OCI-LY1 (cell line): ENCODE measurements around the gene TAF4.

Experiments used
- H2AFZ ChIP-seq: fragments of 200-600 bp; sonication (generic), shearing (Covaris generic); 2 replicates; pipeline ENCODE4 v1.6.0; 2014; ENCODE audit warnings: antibody characterized with exemption, mild to moderate bottlenecking, low read length
- H3F3A ChIP-seq: fragments of 200-600 bp; sonication (generic), shearing (Covaris generic); 2 replicates; pipeline ENCODE4 v1.6.0; 2014; ENCODE audit warnings: mild to moderate bottlenecking, antibody characterized with exemption, low read length, moderate library complexity; ENCODE audit not compliant: insufficient read depth
- H3K27ac ChIP-seq: fragments of 200-600 bp; sonication (generic); 2 replicates; pipeline ENCODE4 v1.5.1; 2014; ENCODE audit warnings: low read length, mixed run types, mild to moderate bottlenecking, low read depth; ENCODE audit not compliant: poor library complexity, severe bottlenecking
- H3K27me3 ChIP-seq: fragments of 200-600 bp; sonication (generic); 2 replicates; pipeline ENCODE4 v1.6.0; 2014; ENCODE audit warnings: antibody characterized with exemption, mild to moderate bottlenecking, low read length, moderate library complexity; ENCODE audit not compliant: insufficient read depth
- H3K36me3 ChIP-seq: fragments of 200-600 bp; sonication (generic); 2 replicates; pipeline ENCODE4 v1.6.1; 2014; ENCODE audit warnings: mild to moderate bottlenecking, antibody characterized with exemption, low read length, moderate library complexity, mixed read lengths; ENCODE audit not compliant: insufficient read depth
- H3K4me1 ChIP-seq: fragments of 200-600 bp; sonication (generic); 2 replicates; pipeline ENCODE4 v1.5.1; 2014; ENCODE audit warnings: mild to moderate bottlenecking, low read length, moderate library complexity; ENCODE audit not compliant: insufficient read depth, severe bottlenecking
- H3K4me2 ChIP-seq: fragments of 200-600 bp; sonication (generic), shearing (Covaris generic); 2 replicates; pipeline ENCODE4 v1.6.1; 2014; ENCODE audit warnings: low read length
- H3K4me3 ChIP-seq: fragments of 200-600 bp; sonication (generic); 2 replicates; pipeline ENCODE4 v1.5.1; 2014; ENCODE audit warnings: low read length, low read depth, mild to moderate bottlenecking, mixed read lengths; ENCODE audit not compliant: poor library complexity, severe bottlenecking
- H3K79me2 ChIP-seq: fragments of 200-600 bp; shearing (Covaris generic); 2 replicates; pipeline ENCODE4 v1.6.1; 2016; ENCODE audit warnings: mixed run types, low read length, mixed read lengths; ENCODE audit not compliant: insufficient read depth
- H3K9ac ChIP-seq: fragments of 200-600 bp; sonication (generic), shearing (Covaris generic); 2 replicates; pipeline ENCODE4 v1.6.1; 2014; ENCODE audit warnings: mild to moderate bottlenecking, low read length, mixed read lengths
- H3K9me2 ChIP-seq: fragments of 200-600 bp; sonication (generic), shearing (Covaris generic); 2 replicates; pipeline ENCODE4 v1.6.1; 2014; ENCODE audit warnings: low read depth, mild to moderate bottlenecking, low read length, mixed read lengths
- H3K9me3 ChIP-seq: fragments of 200-600 bp; shearing (Covaris generic); 2 replicates; pipeline ENCODE4 v1.6.1; 2014; ENCODE audit warnings: low read length, mixed read lengths
- H4K20me1 ChIP-seq: fragments of 200-600 bp; sonication (generic), shearing (Covaris generic); 2 replicates; pipeline ENCODE4 v1.6.0; 2016; ENCODE audit warnings: mild to moderate bottlenecking, low read length; ENCODE audit not compliant: insufficient read depth
- EZH2 ChIP-seq: fragments of 200-600 bp; sonication (generic), shearing (Covaris generic); IDR thresholded peaks from 2 replicates; pipeline ENCODE4 v1.8.0; 2017; ENCODE audit warnings: borderline replicate concordance, mixed run types, mild to moderate bottlenecking, antibody characterized with exemption, low read length, moderate library complexity, mixed read lengths
- TF ChIP-seq, protein P1 (sequence below): fragments of 200-600 bp; sonication (generic), shearing (Covaris generic); IDR thresholded peaks from 2 replicates; pipeline ENCODE4 v1.5.1; 2017; ENCODE audit warnings: mild to moderate bottlenecking, antibody characterized with exemption, low read length, moderate library complexity, mixed read lengths

TAF4 gene

DNA sequence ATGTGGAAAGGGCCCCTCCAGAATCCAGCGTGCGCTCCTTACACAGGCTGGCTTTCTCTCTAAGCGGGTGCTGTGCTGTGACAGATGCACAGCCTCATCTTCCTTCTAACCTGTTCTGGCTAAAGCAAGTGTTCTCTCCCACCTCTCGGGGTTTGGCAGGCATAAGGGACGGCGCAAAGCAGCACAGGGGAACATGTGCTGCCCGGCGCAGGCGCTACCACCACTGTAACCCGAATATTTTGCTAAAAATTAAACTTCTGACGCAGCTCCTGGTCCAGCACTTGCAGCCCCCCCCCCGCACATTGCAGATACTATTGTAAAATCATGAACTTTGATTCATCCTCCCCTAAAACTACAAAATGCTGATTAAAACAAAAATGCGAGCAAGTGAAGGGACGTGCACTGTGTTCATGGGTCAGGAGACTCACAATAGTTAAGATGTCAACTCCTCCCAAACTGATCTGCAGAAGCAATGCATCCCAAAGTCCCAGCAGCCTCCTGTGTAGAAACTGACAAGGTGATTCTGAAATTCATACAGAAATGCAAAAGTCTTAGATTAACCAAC lies 43.0 kb downstream of the TAF4 start:
- Histone ChIP-seq H4K20me1 (no peaks in the 10 kb centered on the region), H3K4me1 (no peaks in the 10 kb centered on the region), H3K9me2 (no peaks in the 10 kb centered on the region), H3K27me3 (no peaks in the 10 kb centered on the region), H3K79me2 (peaks cover 16% of the 10 kb centered on the region), H3K9ac (no peak overlapping the region), H3K4me3 (no peak overlapping the region), H3K27ac (no peak overlapping the region), H3K9me3 (no peaks in the 10 kb centered on the region), H2AFZ (no peak overlapping the region), H3K4me2 (no peak overlapping the region), H3K36me3 (peaks cover 3% of the 10 kb centered on the region; the same call in 1 of the 2 replicates), H3F3A (no peaks in the 10 kb centered on the region)
- no peak for TF ChIP-seq EZH2
- TF ChIP-seq, protein P1, sequence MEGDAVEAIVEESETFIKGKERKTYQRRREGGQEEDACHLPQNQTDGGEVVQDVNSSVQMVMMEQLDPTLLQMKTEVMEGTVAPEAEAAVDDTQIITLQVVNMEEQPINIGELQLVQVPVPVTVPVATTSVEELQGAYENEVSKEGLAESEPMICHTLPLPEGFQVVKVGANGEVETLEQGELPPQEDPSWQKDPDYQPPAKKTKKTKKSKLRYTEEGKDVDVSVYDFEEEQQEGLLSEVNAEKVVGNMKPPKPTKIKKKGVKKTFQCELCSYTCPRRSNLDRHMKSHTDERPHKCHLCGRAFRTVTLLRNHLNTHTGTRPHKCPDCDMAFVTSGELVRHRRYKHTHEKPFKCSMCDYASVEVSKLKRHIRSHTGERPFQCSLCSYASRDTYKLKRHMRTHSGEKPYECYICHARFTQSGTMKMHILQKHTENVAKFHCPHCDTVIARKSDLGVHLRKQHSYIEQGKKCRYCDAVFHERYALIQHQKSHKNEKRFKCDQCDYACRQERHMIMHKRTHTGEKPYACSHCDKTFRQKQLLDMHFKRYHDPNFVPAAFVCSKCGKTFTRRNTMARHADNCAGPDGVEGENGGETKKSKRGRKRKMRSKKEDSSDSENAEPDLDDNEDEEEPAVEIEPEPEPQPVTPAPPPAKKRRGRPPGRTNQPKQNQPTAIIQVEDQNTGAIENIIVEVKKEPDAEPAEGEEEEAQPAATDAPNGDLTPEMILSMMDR: no peak

DNA sequence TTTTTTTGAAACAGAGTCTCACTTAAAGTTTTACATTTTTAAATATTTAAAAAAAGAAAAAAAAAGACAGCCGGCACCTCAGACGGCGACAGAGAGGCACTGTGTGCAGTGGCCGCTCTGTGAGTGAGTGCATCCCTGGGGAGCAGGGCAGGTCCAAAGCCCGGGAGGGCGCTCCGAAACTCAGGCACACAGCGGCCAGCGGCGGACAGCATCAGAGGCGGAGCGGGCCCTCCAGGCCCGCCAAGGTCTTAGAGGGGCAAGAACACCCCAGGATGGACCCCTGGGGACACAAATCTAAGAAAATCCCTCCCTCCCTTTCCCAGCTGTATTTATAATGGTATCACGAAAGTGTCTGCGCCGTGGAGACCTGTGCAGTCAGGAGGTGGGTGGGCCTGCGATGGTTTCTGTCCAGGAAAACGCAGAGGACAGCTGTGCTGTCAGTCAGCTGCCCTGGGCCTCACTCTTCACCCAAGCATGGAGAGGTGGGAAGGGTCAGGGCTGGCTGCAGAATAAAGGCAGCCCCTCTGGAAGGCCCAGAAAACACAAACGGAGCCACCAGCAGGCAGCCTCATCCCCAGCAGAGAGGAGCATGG lies 43.8 kb downstream of the TAF4 start:
- H3K27me3 ChIP-seq: no peaks in the 10 kb centered on the region
- H2AFZ ChIP-seq: no peak overlapping the region
- no peak overlapping the region for H3K4me2 ChIP-seq
- TF ChIP-seq, protein P1: no peak
- TF ChIP-seq EZH2: no peak
- no peak overlapping the region for H3K9ac ChIP-seq
- H3F3A ChIP-seq: no peaks in the 10 kb centered on the region
- no peak overlapping the region for H3K27ac ChIP-seq
- peaks cover 3% of the 10 kb centered on the region; the same call in 1 of the 2 replicates for H3K36me3 ChIP-seq
- no peak overlapping the region for H3K4me3 ChIP-seq
- H4K20me1 ChIP-seq: no peaks in the 10 kb centered on the region
- H3K4me1 ChIP-seq: no peaks in the 10 kb centered on the region
- H3K79me2 ChIP-seq: peaks cover 16% of the 10 kb centered on the region
- no peaks in the 10 kb centered on the region for H3K9me3 ChIP-seq
- no peaks in the 10 kb centered on the region for H3K9me2 ChIP-seq

DNA sequence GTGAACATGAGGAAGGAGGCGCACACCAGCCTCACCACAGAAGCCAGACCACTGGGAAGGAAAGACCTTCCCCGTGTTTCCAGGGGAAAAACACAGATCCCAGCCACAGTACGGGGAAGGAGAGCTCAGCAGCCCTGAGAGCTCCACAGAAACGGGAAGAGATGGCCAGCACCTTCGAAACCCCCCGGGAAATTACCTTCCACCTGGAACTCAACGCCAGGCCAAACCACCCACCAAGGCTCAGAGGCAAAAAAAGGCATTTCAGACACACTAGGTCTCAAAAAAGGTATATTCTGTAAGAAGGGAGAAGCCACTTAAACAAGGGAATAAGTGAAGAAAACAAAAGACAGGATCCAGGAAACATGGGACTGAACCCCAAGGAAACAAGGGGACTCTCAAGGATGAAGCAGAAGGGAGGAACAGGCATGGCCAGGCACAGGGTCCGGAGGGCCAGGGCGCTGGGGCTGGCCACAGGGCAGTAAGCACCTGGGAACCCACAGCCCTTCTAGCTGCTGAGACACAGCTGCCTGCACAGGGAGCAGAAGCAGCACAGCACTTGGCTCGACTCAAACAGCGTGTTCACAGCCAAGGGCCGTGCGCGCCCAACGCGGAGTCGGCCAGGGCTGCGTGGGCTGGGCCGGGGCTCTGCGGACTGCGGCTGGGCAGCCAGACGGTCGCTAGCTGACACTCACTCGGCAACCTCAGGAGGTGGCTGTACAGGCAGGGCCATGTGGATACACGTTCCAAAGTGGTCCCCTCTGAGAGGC lies 44.6 kb downstream of the TAF4 start:
- Histone ChIP-seq H3K4me1 (no peaks in the 10 kb centered on the region), H3K9ac (no peak overlapping the region), H3K9me3 (no peaks in the 10 kb centered on the region), H3K36me3 (peaks cover 3% of the 10 kb centered on the region; the same call in 1 of the 2 replicates), H3K79me2 (peaks cover 9% of the 10 kb centered on the region), H3K4me3 (no peak overlapping the region), H4K20me1 (no peaks in the 10 kb centered on the region), H3K4me2 (no peak overlapping the region), H3K9me2 (no peaks in the 10 kb centered on the region), H3F3A (no peaks in the 10 kb centered on the region), H3K27me3 (no peaks in the 10 kb centered on the region), H3K27ac (no peak overlapping the region), H2AFZ (no peak overlapping the region)
- TF ChIP-seq, protein P1: no peak
- no peak for TF ChIP-seq EZH2
